ENCODE measurements around the gene SCAF1. TPM values are rescaled to one million over a fixed set of nuclear protein-coding genes. Genes with fewer than 3 reads are reported as not detected.
"Not testable (repeated sequence)": the region's sequence is repeated elsewhere in the genome, so short reads cannot be mapped to it uniquely, and the experiment has no call there.

The SCAF1 gene
- total RNA-seq, 1 experiment from 2014 or later = 37.0 TPM

GRCh38 chr19:49632576-49632975, 9.4 kb upstream of the SCAF1 start:
- no peak overlapping the region for H3K4me3 ChIP-seq (ENCODE audit: insufficient read depth, low read depth, low read length)
- H3K27me3 ChIP-seq (ENCODE audit: control insufficient read depth, insufficient read depth, low read length) = no peaks in the 10 kb centered on the region
- peaks cover 1% of the 10 kb centered on the region for H3K36me3 ChIP-seq (replicated peaks; ENCODE audit: control insufficient read depth, insufficient read depth, low read length)
- no peak for DNase-seq

GRCh38 chr19:49633273-49633672, 8.7 kb upstream of the SCAF1 start:
- DNase-seq; H3K36me3 ChIP-seq (replicated peaks; ENCODE audit: control insufficient read depth, insufficient read depth, low read length); H3K4me3 ChIP-seq (ENCODE audit: insufficient read depth, low read depth, low read length); H3K27me3 ChIP-seq (ENCODE audit: control insufficient read depth, insufficient read depth, low read length): not testable (repeated sequence)

DNA sequence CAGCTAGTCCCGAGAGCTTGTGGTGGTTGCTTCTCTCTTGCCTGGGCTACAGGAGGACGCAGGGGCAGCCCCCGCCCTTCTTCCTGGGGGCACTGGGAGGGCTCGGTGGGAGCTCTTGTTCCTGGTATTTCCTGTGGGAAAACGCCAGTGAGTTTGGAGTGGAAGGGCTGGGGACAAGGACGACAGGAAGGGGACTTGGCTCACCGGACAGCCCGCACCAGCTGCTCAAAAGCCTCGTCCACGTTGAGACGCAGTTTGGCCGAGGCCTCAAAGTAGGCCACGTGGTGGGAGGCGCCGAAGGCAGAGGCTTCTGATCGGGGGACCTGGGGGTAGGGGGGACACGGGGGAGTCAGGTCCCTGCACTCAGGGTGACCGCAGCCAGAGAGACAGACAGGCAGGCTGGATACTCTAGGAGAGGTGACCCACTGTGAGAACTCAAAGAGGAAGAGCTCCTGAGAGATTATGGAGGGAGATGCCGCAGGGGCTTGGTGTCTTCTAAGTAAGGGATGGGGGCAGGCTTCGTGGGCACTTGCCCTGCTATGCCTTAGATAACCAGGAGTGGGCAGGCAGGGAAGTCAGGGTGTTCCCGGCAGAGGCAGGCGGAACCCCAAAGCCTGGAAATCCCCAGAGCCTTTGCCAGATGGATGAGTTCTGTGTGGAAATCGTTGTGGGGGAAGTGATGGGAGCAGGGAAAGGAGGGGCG, 6.3 kb upstream of the SCAF1 start:
- H3K36me3 ChIP-seq (replicated peaks; ENCODE audit: control insufficient read depth, insufficient read depth, low read length) = no peaks in the 10 kb centered on the region
- H3K4me3 ChIP-seq (ENCODE audit: insufficient read depth, low read depth, low read length) = no peak overlapping the region
- peak; percentile 65 for DNase-seq
- no peaks in the 10 kb centered on the region for H3K27me3 ChIP-seq (ENCODE audit: control insufficient read depth, insufficient read depth, low read length)

- H3K4me3 ChIP-seq (ENCODE audit: insufficient read depth, low read depth, low read length) = no peak overlapping the region
- no peaks in the 10 kb centered on the region for H3K36me3 ChIP-seq (replicated peaks; ENCODE audit: control insufficient read depth, insufficient read depth, low read length)
- no peaks in the 10 kb centered on the region for H3K27me3 ChIP-seq (ENCODE audit: control insufficient read depth, insufficient read depth, low read length)
- DNase-seq = no peak
Observed at GRCh38 chr19:49636233-49636932, 5.6 kb upstream of the SCAF1 start.

DNA sequence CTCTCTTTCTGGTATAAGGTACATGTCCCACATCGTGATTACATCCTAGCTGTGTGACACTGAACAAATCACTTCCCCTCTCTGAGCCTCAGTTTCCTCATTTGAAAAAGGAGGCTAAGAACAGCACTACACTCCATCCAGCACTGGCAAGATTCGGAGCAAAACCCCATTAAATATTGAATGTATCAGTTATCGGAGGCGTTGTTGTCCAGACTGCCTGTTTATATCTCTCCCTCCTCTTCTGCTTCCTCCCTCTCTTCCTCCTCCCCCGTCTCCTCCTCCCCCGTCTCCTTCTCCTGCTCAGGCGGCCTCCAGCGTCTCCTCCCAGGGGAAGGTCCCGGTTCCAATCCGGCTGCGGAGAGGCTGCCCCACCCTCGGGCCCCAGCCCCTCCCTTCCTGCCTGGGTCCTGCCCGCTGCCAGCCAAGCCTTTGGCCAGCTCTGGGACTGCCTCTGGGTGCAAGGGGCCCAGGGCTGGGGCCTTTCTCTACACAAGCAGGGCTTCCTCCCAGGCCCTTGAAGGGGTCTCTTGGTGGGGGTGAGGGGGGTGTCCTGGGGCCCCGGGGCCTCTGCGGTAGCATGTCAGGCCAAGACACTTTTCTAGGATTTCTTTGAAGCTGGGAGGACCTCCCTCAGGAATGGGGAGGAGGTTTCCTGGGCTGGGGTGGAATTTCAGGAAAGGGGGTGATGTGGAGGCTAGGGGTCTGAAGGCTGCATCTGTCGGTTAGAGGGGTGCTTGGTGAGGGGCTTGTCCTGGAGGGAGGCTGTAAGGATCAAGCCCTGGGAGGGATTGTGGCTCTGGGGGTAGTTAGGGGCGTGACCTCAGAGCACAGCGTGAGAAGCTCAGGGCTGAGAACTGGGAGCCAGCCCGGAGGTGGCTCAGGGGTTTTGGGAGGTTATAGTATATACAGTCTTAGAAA, 3.9 kb upstream of the SCAF1 start:
- DNase-seq = peak; percentile 88
- Histone ChIP-seq H3K4me3 (ENCODE audit: insufficient read depth, low read depth, low read length) (peak overlapping the region; percentile 22), H3K27me3 (ENCODE audit: control insufficient read depth, insufficient read depth, low read length) (no peaks in the 10 kb centered on the region), H3K36me3 (replicated peaks; ENCODE audit: control insufficient read depth, insufficient read depth, low read length) (no peaks in the 10 kb centered on the region)

- H3K36me3 ChIP-seq (replicated peaks; ENCODE audit: control insufficient read depth, insufficient read depth, low read length) = no peaks in the 10 kb centered on the region
- H3K4me3 ChIP-seq (ENCODE audit: insufficient read depth, low read depth, low read length) = peak overlapping the region; percentile 59
- H3K27me3 ChIP-seq (ENCODE audit: control insufficient read depth, insufficient read depth, low read length) = no peaks in the 10 kb centered on the region
- peak; percentile 69 for DNase-seq
Observed at GRCh38 chr19:49639401-49640112, 2.5 kb upstream of the SCAF1 start.

DNA sequence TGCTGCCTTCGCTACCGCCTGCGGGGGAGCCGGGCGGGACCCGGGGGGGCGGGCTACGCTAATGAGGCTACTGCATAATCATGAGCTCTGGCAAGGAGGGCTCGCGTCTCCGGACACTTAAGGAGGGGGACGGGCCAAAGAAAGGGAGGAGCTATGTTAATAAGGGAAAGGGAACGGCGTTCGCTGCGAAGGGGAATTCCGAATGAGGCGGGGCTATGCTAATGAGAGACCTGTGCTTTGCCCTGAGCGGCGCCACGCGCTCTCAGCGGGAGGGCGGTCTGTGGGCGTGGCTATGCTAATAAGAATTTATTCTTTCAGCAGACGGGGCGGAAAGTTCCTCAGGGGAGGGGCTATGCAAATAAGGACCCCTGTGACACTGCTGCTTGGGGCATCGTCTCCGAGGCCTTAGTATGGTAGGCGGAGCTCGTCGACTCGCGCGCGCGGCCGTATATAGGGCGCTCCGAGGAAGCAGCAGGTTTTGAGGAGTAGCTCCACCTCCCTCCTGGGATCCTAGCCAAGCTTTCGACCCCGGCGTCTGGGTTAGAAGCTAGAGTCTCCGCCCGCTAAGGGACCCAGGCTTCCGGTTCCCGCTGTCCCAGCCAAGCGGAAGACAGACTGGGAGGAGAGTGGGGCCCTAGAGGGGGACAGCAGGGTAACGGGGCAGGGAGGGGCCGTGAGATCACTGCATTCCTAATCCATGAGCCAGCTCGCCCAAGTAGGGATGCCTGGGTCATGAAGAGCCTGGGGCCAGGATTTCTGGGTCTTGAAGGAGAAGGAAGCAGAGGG, 1.7 kb upstream of the SCAF1 start, which contains the start of gene RRAS:
Gene RRAS (minus strand): TSS at position 31 of the 786 bp plus-strand sequence. CDS start 45 bp downstream, outside the sequence.
- peak; percentile 99 for DNase-seq
- H3K36me3 ChIP-seq (replicated peaks; ENCODE audit: control insufficient read depth, insufficient read depth, low read length) = no peaks in the 10 kb centered on the region
- H3K27me3 ChIP-seq (ENCODE audit: control insufficient read depth, insufficient read depth, low read length) = no peaks in the 10 kb centered on the region
- H3K4me3 ChIP-seq (ENCODE audit: insufficient read depth, low read depth, low read length) = peak within 1 kb of the TSS; percentile 59

DNA sequence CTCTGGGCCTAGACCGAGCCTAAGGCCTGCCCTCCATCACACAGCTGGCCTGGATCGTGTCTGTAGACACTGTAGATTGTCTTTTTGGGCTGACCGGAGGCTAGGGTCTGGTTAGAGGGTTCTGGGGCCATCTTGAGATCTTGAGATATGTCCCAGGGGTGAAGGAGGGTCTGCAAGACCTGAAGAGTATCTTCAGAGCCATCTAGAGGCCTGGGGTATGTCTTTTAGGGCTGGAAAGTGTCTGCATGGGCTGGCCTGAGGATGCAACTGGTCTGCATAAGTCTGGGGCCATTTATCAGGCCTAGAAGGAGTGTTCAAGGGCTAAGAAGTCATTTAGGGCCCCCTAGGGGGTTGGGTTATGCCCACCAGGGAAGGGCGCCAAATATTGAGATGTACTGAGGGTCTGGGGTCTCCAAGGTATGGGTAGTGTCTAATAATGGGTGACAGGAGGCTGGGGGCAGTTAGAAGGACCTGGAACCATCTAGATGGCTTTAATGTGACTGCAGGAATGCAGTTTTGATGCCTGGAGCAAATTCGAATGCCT, 555 bp downstream of the SCAF1 start:
- Histone ChIP-seq H3K27me3 (ENCODE audit: control insufficient read depth, insufficient read depth, low read length) (no peaks in the 10 kb centered on the region), H3K4me3 (ENCODE audit: insufficient read depth, low read depth, low read length) (peak overlapping the region; percentile 96), H3K36me3 (replicated peaks; ENCODE audit: control insufficient read depth, insufficient read depth, low read length) (peaks cover 12% of the 10 kb centered on the region)
- DNase-seq = peak; percentile 71

DNA sequence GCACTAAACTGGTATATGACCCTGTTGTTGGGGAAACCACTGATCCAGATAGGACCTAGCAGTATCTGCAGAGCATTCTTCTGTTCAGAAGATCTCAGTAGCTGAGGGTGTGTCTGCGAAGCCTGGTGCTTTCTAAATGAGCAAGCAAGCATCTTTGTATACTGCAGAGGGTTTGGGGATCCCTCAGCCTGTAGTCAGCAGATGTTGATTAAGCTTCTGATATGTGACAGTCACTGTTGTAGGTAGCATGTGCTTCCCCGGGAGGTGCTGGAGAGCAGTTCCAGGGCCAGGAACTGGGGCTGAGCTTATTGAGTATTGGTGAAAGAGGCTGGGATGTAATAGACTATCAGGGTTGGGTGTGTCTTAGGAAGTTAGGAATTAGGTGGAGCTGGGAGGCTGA, 1.5 kb downstream of the SCAF1 start:
- H3K27me3 ChIP-seq (ENCODE audit: control insufficient read depth, insufficient read depth, low read length) = no peaks in the 10 kb centered on the region

GRCh38 chr19:49645592-49645991, 3.6 kb downstream of the SCAF1 start:
- no peaks in the 10 kb centered on the region for H3K27me3 ChIP-seq (ENCODE audit: control insufficient read depth, insufficient read depth, low read length)
- peak; percentile 38 for DNase-seq
- H3K4me3 ChIP-seq (ENCODE audit: insufficient read depth, low read depth, low read length) = no peak overlapping the region
- H3K36me3 ChIP-seq (replicated peaks; ENCODE audit: control insufficient read depth, insufficient read depth, low read length) = peaks cover 22% of the 10 kb centered on the region

More for the DNA sequence above, 1.5 kb downstream of the SCAF1 start:
- H3K36me3 ChIP-seq (replicated peaks; ENCODE audit: control insufficient read depth, insufficient read depth, low read length) = peaks cover 13% of the 10 kb centered on the region
- DNase-seq = peak; percentile 53
- no peak overlapping the region for H3K4me3 ChIP-seq (ENCODE audit: insufficient read depth, low read depth, low read length)

GRCh38 chr19:49645995-49646394, 4.0 kb downstream of the SCAF1 start:
- no peak overlapping the region for H3K4me3 ChIP-seq (ENCODE audit: insufficient read depth, low read depth, low read length)
- H3K36me3 ChIP-seq (replicated peaks; ENCODE audit: control insufficient read depth, insufficient read depth, low read length) = peaks cover 22% of the 10 kb centered on the region
- DNase-seq = peak; percentile 42
- no peaks in the 10 kb centered on the region for H3K27me3 ChIP-seq (ENCODE audit: control insufficient read depth, insufficient read depth, low read length)

DNA sequence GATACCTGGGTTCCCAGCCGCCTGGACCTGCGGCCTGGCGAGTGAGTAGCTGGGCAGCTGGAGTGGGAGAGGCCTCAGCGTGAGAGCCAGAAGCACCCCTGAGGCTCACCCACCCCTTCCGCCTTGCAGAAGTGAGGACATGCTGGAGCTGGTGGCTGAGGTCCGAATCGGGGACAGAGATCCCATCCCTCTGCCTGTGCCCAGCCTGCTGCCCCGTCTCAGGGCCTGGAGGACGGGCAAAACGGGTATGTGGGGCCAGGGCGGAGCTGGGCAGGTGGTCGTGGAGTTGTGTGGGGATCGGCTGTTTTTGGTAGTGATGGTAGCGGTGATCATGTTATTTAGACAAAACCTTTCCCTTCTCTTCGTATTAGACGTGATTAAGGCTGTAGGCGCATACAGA, 4.6 kb downstream of the SCAF1 start:
- Histone ChIP-seq H3K36me3 (replicated peaks; ENCODE audit: control insufficient read depth, insufficient read depth, low read length) (peaks cover 22% of the 10 kb centered on the region), H3K4me3 (ENCODE audit: insufficient read depth, low read depth, low read length) (no peak overlapping the region), H3K27me3 (ENCODE audit: control insufficient read depth, insufficient read depth, low read length) (no peaks in the 10 kb centered on the region)
- peak; percentile 37 for DNase-seq

Measured in H7 (cell line).